GM19193 (cell line): ENCODE measurements around the gene KIT.

Experiments used
- POLR2A ChIP-seq: IDR thresholded peaks from 4 replicates; pipeline ENCODE4 v1.6.1; 2011; ENCODE audit not compliant: insufficient read depth, insufficient read length; ENCODE audit errors: extremely low read depth

KIT gene

DNA sequence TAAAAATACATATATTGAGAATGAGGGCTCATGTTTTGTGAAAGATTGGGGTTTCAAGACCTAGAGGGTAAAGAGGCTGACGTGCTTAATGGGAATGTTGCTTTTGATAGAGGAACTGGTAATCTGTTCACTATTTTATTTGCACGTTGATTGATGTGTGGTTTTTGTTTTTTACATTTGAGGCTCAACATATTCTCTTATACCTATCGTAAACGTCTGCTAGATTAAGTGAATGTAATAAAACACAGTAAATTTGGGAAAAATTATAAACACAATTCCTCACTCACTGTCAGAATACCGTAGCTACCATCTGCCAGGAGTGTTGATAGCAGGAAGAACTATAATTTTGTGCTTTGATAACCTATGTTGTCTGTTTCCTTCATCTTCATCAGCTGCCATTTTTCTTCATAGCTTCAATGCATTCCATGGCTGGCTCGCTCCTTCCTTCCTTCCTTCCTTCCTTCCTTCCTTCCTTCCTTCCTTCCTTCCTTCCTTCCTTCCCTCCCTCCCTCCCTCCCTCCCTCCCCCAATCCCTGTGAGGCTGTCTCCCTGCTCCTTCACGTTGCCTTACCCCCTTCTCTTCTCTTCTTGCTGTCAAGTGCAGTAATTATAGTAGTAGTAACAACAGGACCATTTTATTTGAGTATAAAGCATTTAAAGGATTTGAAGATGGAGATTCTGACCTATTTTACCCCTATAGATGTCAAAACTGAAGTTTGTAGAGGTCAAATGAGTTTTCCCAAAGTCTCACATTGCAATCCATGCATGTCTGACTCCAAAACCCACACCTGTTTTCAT lies 20.3 kb downstream of the KIT start:
- TF ChIP-seq POLR2A, result no peak

GRCh38 chr4:54678826-54679225 lies 21.1 kb downstream of the KIT start:
- no peak for TF ChIP-seq POLR2A

DNA sequence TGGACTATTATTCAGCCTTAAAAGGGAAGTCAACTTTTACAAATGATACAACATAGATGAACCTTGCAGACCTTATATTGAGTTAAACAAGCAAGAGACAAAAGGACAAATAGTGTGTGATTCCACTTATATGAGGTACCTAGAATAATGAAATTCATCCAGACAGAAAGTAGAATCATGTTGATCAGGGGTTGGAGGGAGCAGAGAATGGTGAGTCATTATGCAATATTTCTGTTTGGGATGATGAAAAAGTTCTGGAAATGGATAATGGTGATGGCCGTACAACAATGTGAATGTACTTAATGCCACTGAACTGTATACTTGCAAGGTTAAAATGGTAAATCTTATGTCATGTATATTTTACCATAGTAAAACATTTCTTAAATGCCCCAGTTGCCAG lies 22.1 kb downstream of the KIT start:
- no peak for TF ChIP-seq POLR2A

DNA sequence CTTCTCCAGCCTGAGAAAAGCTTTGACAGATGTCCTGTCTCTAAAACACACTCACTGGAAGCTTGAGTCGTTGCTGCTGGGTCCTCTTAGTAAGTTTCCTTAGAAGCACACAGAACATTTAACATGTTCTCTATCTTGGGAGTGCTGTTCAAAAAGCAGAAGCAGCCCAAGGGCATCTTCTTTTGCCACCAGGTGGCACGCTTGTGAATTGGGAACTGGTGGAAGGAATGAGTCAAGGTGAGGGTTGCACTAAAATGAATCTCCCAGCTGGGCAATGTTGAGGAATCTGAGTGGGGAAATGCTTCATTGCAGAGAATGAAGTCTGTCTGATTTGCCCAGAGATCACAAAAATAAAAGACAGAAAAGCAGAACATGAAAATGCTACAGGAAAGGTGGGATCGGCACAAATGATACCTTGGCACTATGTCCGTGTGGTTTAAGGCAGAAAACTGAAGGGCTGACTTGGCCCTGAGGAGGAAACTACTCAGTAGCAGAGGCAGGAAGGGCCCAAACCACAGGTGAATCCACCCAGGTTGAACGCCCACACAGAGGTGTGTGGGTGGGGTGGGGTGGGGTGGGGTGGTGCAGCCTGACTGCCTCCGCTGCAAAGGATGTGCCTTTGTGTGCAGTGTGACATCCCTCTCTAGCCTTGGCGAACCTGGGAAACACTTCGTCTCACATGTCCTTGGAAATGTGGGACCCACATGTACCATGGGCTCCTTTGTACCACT lies 26.0 kb downstream of the KIT start:
- no peak for TF ChIP-seq POLR2A

DNA sequence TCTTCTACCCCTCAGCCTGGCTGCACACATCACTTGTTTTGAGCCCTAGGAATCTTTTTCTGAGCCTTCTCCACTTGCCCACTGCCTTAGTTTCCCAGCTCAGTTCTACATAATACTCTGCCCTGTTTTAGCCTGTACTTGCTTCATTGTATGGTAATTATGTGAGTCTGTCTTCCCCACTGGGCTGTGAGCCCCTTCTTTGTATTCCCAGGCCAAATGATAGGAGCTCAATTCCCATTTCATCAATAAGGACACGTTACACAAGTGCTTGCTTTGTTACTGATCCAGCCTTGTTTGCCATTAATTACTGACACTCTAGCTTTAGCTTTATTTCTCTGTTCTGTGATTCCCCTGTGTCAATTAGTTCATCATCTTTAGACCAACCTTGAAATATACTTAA lies 28.1 kb downstream of the KIT start:
- TF ChIP-seq POLR2A, result no peak

GRCh38 chr4:54687887-54688841 lies 30.4 kb downstream of the KIT start:
- no peak for TF ChIP-seq POLR2A

GRCh38 chr4:54695337-54695736 lies 37.6 kb downstream of the KIT start:
- TF ChIP-seq POLR2A, result no peak

DNA sequence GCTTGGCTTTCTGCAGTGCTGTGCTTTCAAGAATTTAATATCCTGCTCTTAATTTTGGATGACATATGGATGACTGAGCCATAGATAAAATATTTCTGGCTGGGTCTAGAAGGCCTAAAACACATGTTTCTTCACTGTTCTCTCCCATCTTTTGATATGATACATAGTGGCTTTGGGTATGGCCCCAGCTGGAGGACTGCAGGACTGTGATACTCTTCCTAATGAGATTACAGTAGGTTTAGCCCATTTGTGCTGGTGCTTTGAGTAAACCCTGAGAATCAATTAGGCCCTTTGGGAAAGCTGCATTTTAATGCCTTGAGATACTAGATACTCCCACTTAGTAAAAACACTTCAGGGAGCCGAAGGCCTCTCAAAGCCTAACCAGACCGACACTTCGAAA lies 38.0 kb downstream of the KIT start:
- no peak for TF ChIP-seq POLR2A

GRCh38 chr4:54696649-54697048 lies 38.9 kb downstream of the KIT start:
- no peak for TF ChIP-seq POLR2A

DNA sequence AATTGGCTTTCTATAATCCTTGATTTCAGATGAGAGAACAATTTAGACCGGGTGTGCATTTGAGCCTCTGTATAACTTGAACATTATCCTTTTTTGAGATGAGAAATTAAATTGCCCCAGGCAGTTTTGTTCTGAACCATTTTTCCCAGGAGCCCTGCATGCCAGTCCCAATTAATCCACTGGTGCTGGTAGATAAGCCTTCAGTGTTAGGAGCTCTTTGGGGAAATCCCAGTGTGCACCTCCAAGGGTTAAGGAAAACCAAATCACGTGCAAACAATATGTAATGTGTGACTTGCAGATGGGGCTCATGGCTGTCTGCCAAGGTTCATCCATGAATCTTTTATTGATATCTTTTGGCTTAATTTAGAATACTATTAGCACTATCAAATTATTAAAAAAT lies 43.2 kb downstream of the KIT start:
- no peak for TF ChIP-seq POLR2A

GRCh38 chr4:54703182-54703581 lies 45.4 kb downstream of the KIT start:
- no peak for TF ChIP-seq POLR2A

- no peak for TF ChIP-seq POLR2A
Measured at GRCh38 chr4:54707406-54707805, 49.6 kb downstream of the KIT start.

DNA sequence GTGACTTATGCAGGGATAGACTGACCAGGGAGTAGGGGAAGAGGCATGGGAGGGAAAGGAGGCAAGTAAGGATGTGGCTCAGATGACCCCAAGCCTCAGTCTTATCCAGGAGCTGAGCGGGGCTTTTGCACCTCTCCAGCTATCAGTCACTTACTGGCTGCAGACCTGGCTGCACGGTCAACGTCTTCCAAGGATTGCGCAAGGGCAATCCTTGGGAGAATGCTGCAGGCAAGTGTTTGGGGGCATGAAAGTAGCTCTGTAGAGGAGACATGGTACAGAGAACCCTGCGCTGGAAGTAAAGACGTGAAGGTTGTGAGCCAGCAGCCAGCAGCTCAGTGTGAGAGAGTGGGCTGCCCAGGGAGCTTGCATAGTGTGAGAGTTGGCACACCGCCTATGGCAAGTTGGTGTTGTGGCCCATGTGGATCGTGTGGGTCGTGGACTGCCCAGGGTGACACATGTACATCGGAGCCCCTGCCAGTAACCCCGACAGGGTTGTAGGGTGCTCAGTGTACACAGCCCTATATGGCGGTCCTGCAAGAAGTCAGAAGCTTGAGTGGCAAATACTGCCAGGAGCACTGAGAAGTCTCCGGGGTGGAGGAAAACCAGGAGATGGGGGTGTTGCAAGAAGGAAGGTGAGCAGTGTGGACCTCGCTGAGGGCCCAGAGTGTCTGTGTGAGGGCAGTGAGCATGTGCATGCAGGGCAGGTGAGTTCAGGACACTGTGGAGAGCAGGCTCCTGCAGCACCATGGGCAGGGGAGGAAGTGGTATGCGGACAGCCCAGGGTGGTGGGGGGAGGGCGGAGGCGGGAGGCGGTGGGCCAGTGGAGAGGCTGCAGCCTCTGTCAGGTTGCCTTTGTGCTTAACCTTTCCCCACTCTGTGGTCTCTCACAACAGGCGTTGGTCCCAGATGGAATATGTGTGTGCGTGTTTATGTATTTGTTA lies 50.9 kb downstream of the KIT start:
- TF ChIP-seq POLR2A, result no peak

DNA sequence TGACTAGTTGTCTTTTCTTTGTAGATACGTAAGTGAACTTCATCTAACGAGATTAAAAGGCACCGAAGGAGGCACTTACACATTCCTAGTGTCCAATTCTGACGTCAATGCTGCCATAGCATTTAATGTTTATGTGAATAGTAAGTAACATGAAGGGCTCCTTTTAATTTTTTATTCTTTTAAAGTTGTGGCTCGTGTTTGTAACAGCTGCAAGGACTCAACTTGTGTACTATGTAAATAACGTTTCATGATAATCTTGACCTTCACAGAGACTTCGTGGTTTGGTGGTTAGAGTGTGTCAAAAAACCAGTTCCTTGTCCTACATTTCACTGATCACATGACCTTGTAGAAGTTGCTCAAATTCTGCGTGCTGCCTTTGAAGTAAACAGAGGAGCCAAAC lies 51.6 kb downstream of the KIT start:
- no peak for TF ChIP-seq POLR2A

GRCh38 chr4:54712206-54712605 lies 54.4 kb downstream of the KIT start:
- no peak for TF ChIP-seq POLR2A

- no peak for TF ChIP-seq POLR2A
Measured at GRCh38 chr4:54714631-54715030, 56.9 kb downstream of the KIT start.
